T follicular helper cell (primary cell): ENCODE measurements around the gene PLCL2.

Source experiments
- DNase-seq: peaks from one replicate; pipeline ENCODE4 v3.0.0-alpha.2; 2020; ENCODE audit warnings: low read depth

Gene PLCL2

DNA sequence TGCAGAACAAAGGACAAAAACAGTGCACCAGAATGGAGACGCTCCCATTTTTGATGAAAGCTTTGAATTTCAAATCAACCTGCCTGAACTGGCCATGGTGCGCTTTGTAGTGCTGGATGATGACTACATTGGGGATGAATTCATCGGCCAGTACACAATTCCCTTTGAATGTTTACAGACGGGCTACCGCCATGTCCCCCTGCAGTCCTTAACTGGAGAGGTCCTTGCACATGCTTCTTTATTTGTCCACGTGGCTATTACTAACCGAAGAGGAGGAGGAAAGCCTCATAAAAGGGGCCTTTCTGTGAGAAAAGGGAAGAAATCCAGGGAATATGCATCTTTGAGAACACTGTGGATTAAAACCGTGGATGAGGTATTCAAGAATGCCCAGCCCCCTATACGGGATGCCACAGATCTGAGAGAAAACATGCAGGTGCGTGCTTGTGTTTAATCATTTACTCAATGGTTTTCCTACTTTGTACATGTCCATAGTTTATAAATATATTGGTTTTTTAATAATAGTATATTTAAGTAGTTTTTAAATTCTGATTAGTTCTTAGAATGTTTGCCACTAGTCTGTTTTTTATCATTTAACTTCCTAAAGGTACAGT lies 127.1 kb downstream of the PLCL2 start:
- DNase-seq: no peak

- no peak for DNase-seq
Measured at GRCh38 chr3:17013050-17013449, 128.3 kb downstream of the PLCL2 start.

DNA sequence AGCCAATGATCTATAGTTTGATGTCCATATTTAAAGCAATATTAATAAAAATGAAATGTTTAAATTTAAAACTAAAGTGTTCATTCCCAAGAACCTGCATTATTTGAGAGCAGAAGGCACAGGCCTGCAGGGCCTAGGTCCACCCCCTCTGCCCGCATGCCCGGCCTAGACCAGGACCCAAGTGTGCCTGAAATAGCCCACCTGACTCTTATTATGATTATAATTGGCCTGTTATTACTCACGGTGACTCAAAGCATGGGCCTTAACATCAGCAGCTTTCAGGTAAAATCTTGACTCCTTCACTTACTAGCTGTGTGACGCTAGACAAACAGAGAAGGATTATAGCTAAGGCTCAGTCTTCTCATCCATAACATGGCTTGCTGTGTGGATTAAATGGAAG lies 128.8 kb downstream of the PLCL2 start:
- DNase-seq: no peak

DNA sequence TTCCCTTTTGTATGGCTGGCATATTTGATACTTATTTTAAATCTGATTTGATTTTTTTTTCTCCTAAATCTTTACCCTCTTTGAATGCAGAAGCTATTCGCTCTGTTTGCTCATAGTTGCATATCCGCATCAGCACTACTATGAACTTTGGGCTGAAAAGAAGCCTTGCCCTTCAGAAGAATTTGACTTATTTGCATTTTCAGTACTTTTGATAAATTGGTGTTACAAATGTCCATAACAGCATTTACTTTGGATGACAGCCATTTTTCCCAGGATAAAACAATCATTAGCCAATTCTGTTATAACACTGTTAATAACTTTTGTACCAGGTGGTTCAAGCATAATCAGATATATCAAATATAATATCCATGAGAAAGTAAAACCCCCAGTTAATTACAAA lies 129.5 kb downstream of the PLCL2 start:
- DNase-seq: no peak

- DNase-seq: no peak
Measured at GRCh38 chr3:17014709-17015108, 130.0 kb downstream of the PLCL2 start.

GRCh38 chr3:17021614-17022013 lies 136.9 kb downstream of the PLCL2 start:
- no peak for DNase-seq

- DNase-seq: peak; percentile 8
Measured at GRCh38 chr3:17023006-17023664, 138.4 kb downstream of the PLCL2 start.

DNA sequence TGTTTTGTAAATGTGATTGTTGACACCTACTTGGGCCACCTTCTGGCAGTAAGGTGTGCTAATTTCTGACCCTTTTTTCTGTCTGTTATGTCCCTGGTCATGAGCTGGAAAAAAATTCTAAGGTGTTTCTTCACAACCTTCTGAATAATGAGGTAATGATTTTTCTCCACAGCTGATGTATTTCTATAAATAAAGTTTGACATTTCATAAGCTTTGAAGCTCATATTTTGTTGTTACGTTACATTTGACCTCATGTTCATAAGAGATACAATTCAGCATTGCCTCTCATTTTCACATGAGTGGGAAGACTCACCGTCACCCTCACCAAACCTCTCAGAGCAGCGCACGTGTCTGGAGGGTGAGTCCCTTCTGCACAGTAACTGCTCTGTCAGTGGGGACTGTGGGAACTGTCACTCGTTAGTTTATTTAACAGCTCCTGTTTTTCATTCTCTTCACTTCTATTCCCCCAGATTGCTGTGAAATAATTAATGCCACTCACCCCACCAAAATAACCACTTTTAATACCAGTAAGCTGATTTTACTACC lies 140.9 kb downstream of the PLCL2 start:
- no peak for DNase-seq

DNA sequence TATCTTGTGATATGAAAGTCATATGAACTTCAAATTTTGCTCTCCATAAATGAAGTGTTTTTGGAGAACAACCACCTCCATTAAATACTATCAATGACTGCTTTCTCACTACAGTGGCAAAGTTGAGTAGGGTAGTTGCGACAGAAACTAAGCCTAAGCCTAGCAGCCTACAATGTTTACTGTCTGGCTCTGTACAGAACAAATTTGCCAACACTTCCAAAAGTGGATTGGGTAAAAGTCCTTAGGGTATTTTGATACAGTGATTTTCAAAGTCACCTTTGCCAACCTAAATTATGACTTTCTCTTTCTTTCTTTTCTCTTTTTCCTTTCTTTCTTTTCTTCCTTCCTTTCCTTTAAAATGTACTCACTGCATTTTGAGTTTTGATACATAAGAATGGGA lies 142.6 kb downstream of the PLCL2 start:
- no peak for DNase-seq

GRCh38 chr3:17028363-17028762 lies 143.6 kb downstream of the PLCL2 start:
- DNase-seq: no peak

DNA sequence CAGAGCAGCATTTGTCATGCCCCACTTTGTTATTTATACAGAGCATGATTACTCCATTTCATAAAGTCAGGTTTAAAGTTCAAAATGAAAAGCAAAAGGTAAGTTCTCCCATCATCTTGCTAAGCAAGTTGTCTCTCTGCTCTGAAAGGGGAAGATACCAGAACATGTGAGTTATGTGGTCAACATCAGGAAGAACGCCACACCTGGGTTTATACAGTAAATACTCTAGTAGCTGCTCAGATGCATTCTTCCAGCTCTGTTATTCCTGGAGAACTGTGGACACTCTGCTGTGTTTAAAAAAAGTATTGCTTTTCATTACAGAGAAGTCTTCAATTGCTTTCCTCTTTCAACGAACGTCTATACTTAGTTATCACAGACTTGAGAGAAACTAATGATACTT lies 145.7 kb downstream of the PLCL2 start:
- no peak for DNase-seq

DNA sequence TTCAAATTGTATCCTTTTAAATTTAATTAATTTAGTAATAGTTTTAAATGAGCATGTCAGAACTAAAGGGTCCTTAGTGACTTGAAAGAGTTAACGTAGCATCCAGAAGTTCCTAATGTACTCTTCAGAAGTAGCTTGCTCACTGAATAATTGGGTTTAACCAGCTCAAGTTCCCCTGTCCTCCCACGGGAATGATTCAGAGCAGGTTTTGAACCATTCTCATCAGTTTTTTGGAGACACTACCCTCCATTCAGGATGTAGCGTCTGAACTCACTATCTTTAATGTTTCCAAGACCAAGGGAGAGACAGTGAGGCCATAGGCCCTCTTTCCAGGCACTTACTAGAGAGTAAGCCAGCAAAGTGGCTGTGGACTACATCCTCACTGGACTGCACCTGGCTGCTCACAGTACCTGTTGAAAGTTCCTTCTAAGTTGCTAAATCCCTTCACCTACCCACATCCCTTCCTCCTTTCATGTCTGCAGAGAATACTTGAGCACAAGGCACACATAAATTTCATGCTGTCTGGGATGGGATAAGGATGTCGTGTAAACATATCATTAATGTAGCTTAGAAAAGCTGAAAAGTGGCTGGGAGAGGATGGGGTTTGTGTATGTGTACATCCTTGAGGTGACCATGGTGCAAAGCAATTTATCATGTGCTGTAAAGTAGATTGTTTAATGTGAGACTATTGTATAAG lies 146.3 kb downstream of the PLCL2 start:
- DNase-seq: no peak

GRCh38 chr3:17032407-17033034 lies 147.8 kb downstream of the PLCL2 start:
- DNase-seq: no peak

- DNase-seq: no peak
Measured at GRCh38 chr3:17033516-17034168, 148.9 kb downstream of the PLCL2 start.

GRCh38 chr3:17035033-17035432 lies 150.3 kb downstream of the PLCL2 start:
- DNase-seq: no peak

DNA sequence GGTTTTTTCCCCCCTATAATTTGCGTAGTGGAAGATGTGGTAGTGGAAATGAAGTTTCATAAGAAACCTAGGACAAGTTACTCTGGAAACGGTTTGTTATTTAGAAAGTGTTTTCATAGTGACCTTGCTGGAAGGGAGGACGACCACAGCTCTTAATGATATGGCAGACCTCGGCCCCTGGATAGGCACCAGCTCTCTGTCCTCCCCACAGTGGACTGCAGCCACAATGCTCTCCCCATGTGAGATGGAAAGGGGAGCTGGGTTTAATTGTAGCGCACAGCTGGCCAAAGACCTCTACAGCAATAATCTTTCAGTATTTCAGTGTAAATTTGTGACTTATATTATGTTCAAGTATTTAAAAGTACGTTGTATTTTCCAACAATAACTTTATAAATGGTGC lies 151.2 kb downstream of the PLCL2 start:
- DNase-seq: no peak

GRCh38 chr3:17038141-17038540 lies 153.4 kb downstream of the PLCL2 start:
- no peak for DNase-seq

DNA sequence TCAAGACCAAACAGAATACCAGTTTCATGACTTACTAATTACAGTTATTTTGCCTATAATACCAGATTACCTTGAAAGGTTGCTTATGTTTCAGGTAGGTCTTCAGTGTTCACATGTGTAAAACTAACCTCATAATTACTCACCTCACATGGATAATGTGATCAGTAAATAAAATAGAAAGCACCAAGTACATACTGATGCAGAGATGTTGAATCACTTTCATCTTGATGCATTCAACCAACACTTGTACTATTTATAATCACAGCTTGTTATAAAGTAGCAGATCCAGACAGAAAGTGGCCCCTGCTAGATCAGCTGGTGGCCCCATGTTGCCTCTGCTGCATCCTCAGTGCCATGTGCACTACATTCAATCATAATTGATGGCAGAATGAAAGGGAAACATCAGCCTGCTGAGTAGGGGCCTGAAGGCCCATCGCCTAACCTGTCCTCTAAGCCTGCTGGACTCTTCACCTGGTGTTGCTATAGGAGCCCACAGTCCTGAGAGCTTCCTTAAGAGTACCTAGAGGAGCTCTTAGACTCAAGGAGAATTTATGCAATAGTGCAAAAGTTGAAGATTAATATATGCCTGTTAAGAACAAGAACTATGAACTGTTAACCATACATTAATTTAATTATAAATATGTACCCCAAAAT lies 154.3 kb downstream of the PLCL2 start:
- DNase-seq: no peak

DNA sequence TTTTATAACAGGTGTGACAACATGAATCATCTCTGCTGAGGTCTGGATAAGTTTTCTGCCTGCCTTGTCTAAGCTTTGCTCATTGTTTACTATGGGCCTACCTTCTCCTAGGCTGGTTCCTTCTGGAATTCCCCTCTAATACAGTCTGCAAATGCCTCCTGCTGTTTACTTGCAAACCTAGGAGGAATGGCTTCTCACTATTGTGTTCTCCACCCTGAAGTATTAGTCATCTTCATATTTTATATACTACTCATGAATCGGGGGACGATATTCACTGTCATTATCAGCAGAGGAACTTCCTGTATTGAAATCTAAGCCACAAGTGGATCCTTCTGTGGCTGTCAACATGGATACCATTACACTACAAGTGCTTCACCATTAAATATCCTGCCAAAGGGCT lies 154.8 kb downstream of the PLCL2 start:
- no peak for DNase-seq

GRCh38 chr3:17040322-17040989 lies 155.7 kb downstream of the PLCL2 start:
- no peak for DNase-seq

- no peak for DNase-seq
Measured at GRCh38 chr3:17040990-17041377, 156.2 kb downstream of the PLCL2 start.
